Natural killer cell (primary cell): ENCODE data around the gene RPTN. TPM values are rescaled to one million over a fixed set of nuclear protein-coding genes. Genes with fewer than 3 reads are reported as not detected.

Experiments used
- ATAC-seq, 3 donors: fragments of 150-1000 bp in 2 of 3; fragments of 200-7000 bp in 1 of 3; cut with Tn5 transposase; 1 replicate in 1 of 3; 2 replicates in 2 of 3; pipeline ENCODE4 v1.10.0; 2021; ENCODE audit warnings: mild to moderate bottlenecking in 2 of 3, moderate library complexity in 2 of 3
- DNase-seq, 2 donors: peaks; one replicate each; pipeline versions ENCODE4 v3.0.0 to v3.0.0-alpha.2; 2013 to 2021; ENCODE audit warnings: mixed read lengths in 1 of 2
- H3K27ac ChIP-seq: one replicate; pipeline ENCODE4 v1.5.1; 2013; ENCODE audit warnings: mild to moderate bottlenecking, low read length
- H3K27me3 ChIP-seq: one replicate; pipeline ENCODE4 v1.6.1; 2013; ENCODE audit warnings: low read length; ENCODE audit not compliant: control insufficient read depth, insufficient read depth
- H3K36me3 ChIP-seq: one replicate; pipeline ENCODE4 v1.6.1; 2013; ENCODE audit warnings: low read length; ENCODE audit not compliant: control insufficient read depth, insufficient read depth
- H3K4me1 ChIP-seq: one replicate; pipeline ENCODE4 v1.6.1; 2013; ENCODE audit warnings: low read length; ENCODE audit not compliant: control insufficient read depth, insufficient read depth
- H3K4me3 ChIP-seq: one replicate; pipeline ENCODE4 v1.5.1; 2013; ENCODE audit warnings: low read length
- H3K9me3 ChIP-seq: one replicate; pipeline ENCODE4 v1.6.1; 2013; ENCODE audit warnings: low read length; ENCODE audit not compliant: control insufficient read depth, insufficient read depth
- H3K27ac Mint-ChIP-seq, 2 donors: one replicate each; pipeline ENCODE4 v1.8.0; 2022; ENCODE audit warnings: mild to moderate bottlenecking in 2 of 2, mixed read lengths in 2 of 2, moderate library complexity in 1 of 2
- H3K27me3 Mint-ChIP-seq, 2 donors: one replicate each; pipeline ENCODE4 v1.8.0; 2022; ENCODE audit warnings: low read depth in 2 of 2, mixed read lengths in 2 of 2
- H3K36me3 Mint-ChIP-seq: one replicate; pipeline ENCODE4 v1.8.0; 2022; ENCODE audit warnings: mixed read lengths
- H3K4me1 Mint-ChIP-seq, 2 donors: one replicate each; pipeline ENCODE4 v1.8.0; 2022; ENCODE audit warnings: mixed read lengths in 2 of 2
- H3K4me3 Mint-ChIP-seq: one replicate; pipeline ENCODE4 v1.8.0; 2022; ENCODE audit warnings: mild to moderate bottlenecking, moderate library complexity, mixed read lengths
- H3K9me3 Mint-ChIP-seq, 2 donors: one replicate each; pipeline ENCODE4 v1.8.0; 2022; ENCODE audit warnings: mixed read lengths in 2 of 2
- WGBS: methylation state at CpG from one replicate; pipeline ENCODE4 v1.1.7; 2013; ENCODE audit warnings: missing lambda C conversion rate; ENCODE audit not compliant: insufficient coverage; 5-methylcytosine and 5-hydroxymethylcytosine counted together
- intact Hi-C: fragments of 100-400 bp; cut with micrococcal nuclease; formaldehyde crosslinking; loops from one replicate; pipeline ENCODE4 v1.14.2; 2022
- total RNA-seq, 4 donors: library from RNA; stranded (reverse); fragments of 120-200 nt in 1 of 4; gene quantifications; one replicate each; pipeline versions ENCODE4 v1.2.3 to v1.2.4, GENCODE V29; 2013 to 2022
- TF ChIP-seq, protein P1 (sequence below): fragments of 200-600 bp; IDR thresholded peaks from one replicate; pipeline ENCODE4 v1.8.0; 2022; ENCODE audit warnings: antibody characterized with exemption

RPTN gene
- total RNA-seq, 3 donors from 2014 or later (not counting 1 experiment from before 2014, with no cell fraction given) = not detected

DNA sequence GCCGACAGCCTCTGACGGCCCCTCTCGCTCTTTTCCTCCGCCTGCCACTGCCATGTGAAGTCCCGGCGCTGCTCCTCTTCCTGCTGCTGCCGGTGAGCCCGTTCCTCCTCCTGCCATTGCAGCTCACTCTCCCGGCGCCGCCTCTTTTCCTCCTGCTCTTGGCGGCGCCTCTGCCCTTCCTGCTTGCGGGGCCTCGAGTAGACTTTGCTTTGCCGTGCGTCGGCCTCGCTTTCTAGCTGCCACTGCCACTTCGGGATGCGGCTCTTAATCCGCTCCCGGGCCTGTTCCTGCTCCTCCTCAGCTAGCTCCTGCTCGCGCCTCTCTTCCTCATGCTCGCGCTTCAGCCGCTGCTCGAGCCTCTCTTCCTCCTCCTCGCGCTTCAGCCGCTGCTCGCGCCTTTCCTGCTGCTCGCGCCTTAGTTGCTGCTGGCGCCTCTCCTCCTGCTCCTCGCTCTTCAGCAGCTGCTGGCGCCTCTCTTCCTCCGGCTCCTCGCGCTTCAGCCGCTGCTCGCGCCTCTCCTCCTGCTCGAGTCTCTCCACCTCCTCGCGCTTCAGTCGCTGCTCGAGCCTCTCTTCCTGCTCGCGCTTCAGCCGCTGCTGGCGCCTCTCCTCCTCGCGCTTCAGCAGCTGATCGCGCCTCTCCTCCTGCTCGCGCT lies 48.0 kb downstream of the RPTN start:
- Histone ChIP-seq H3K27ac (no peak overlapping the region), H3K27me3 (peaks cover 60% of the 10 kb centered on the region), H3K9me3 (no peaks in the 10 kb centered on the region), H3K4me3 (peak overlapping the region; percentile 28), H3K4me1 (peaks cover 39% of the 10 kb centered on the region), H3K36me3 (no peaks in the 10 kb centered on the region)
- ATAC-seq = peak in 1 of 3 donors; percentile 29
- H3K27ac Mint-ChIP-seq = no peak overlapping the region
- intact Hi-C loops = no loop called here
- no peaks in the 10 kb centered on the region for H3K9me3 Mint-ChIP-seq
- H3K4me3 Mint-ChIP-seq = no peak overlapping the region
- TF ChIP-seq, protein P1, sequence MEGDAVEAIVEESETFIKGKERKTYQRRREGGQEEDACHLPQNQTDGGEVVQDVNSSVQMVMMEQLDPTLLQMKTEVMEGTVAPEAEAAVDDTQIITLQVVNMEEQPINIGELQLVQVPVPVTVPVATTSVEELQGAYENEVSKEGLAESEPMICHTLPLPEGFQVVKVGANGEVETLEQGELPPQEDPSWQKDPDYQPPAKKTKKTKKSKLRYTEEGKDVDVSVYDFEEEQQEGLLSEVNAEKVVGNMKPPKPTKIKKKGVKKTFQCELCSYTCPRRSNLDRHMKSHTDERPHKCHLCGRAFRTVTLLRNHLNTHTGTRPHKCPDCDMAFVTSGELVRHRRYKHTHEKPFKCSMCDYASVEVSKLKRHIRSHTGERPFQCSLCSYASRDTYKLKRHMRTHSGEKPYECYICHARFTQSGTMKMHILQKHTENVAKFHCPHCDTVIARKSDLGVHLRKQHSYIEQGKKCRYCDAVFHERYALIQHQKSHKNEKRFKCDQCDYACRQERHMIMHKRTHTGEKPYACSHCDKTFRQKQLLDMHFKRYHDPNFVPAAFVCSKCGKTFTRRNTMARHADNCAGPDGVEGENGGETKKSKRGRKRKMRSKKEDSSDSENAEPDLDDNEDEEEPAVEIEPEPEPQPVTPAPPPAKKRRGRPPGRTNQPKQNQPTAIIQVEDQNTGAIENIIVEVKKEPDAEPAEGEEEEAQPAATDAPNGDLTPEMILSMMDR = no peak
- peak in 1 of 2 donors; percentile 51 for DNase-seq
- H3K4me1 Mint-ChIP-seq = no peaks in the 10 kb centered on the region
- peaks cover 1 to 21% of the 10 kb centered on the region in 2 donors for H3K27me3 Mint-ChIP-seq
- under 1% methylated on average over 60 of the region's 60 CpGs for WGBS
- H3K36me3 Mint-ChIP-seq = no peaks in the 10 kb centered on the region

DNA sequence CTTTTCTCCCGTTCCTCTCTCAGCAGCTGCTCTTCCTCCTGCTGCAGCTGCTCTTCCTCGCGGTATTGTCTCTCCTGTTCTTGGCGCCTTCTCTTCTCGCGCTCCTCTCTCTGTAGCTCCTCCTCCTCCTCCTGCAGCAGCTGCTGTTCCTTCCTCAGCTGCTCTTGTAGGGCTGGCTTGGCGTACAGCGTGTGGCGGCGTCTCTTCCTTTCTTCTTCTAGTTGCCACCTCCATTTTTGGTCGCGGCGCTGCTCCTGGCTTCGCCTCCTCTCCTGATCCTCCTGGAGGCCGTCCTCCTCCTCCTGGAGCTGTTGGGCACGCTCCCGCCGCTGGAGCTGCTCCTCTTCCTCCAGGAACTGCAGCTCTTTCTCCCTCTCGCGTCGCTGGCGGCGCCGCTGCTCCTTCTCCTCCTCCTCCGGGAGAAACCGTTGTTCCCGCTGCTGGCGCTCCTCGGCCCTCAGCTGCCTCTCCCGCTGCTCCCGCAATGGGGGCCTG lies 48.6 kb downstream of the RPTN start:
- TF ChIP-seq, protein P1 = no peak
- no peak overlapping the region for H3K4me3 Mint-ChIP-seq
- no peak overlapping the region for H3K27ac ChIP-seq
- intact Hi-C loops = no loop called here
- no peaks in the 10 kb centered on the region for H3K36me3 ChIP-seq
- peak overlapping the region; percentile 28 for H3K4me3 ChIP-seq
- DNase-seq (peak in 1 of 2 donors; percentile 51), ATAC-seq (no peak)
- no peaks in the 10 kb centered on the region for H3K4me1 Mint-ChIP-seq
- H3K27ac Mint-ChIP-seq = no peak overlapping the region
- H3K36me3 Mint-ChIP-seq = no peaks in the 10 kb centered on the region
- no peaks in the 10 kb centered on the region for H3K9me3 ChIP-seq
- H3K27me3 ChIP-seq = peaks cover 60% of the 10 kb centered on the region
- peaks cover 39% of the 10 kb centered on the region for H3K4me1 ChIP-seq
- no peaks in the 10 kb centered on the region for H3K9me3 Mint-ChIP-seq
- WGBS = 2% methylated on average over 31 of the region's 31 CpGs
- peaks cover 0 to 24% of the 10 kb centered on the region in 2 donors for H3K27me3 Mint-ChIP-seq

DNA sequence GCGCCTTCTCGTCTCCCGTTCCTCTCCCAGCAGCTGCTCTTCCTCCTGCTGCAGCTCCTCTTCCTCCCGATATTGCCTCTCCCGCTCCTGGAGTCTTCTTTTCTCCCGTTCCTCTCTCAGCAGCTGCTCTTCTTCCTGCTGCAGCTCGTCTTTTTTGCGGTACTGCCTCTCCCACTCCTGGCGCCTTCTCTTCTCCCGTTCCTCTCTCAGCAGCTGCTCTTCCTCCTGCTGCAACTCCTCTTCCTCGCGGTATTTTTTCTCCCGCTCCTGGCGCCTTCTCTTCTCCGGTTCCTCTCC lies 49.1 kb downstream of the RPTN start:
- peaks cover 0 to 24% of the 10 kb centered on the region in 2 donors for H3K27me3 Mint-ChIP-seq
- H3K9me3 Mint-ChIP-seq = no peaks in the 10 kb centered on the region
- intact Hi-C loops = no loop called here
- Histone ChIP-seq H3K4me1 (peaks cover 39% of the 10 kb centered on the region), H3K9me3 (no peaks in the 10 kb centered on the region), H3K36me3 (no peaks in the 10 kb centered on the region), H3K27ac (no peak overlapping the region), H3K27me3 (peaks cover 63% of the 10 kb centered on the region), H3K4me3 (no peak overlapping the region)
- ATAC-seq (no peak), DNase-seq (no peak)
- H3K36me3 Mint-ChIP-seq = no peaks in the 10 kb centered on the region
- no peak overlapping the region for H3K4me3 Mint-ChIP-seq
- 6% methylated on average over 15 of the region's 15 CpGs for WGBS
- TF ChIP-seq, protein P1 = no peak
- no peak overlapping the region for H3K27ac Mint-ChIP-seq
- H3K4me1 Mint-ChIP-seq = no peaks in the 10 kb centered on the region
